ENCODE results near the gene IGSF21.

IGSF21 gene

GRCh38 chr1:18284805-18285537, 177.4 kb downstream of the IGSF21 start:
- FAIRE-seq, result no peak
- TF ChIP-seq POLR2A (IDR thresholded peaks at IDR 0.05; ENCODE audit: low read depth, low read length), result no peak
- TF ChIP-seq SPI1 (IDR thresholded peaks at IDR 0.05; ENCODE audit: low read depth, low read length), result no peak
- TF ChIP-seq TAF1 (IDR thresholded peaks at IDR 0.05; ENCODE audit: low read depth, low read length), result no peak
- no peak for TF ChIP-seq PAX5 (IDR thresholded peaks at IDR 0.05; ENCODE audit: insufficient read depth, low read length, severe bottlenecking)
- TF ChIP-seq POU2F2 (IDR thresholded peaks at IDR 0.05; ENCODE audit: low read depth, low read length), result no peak
- no peak for TF ChIP-seq POLR2AphosphoS5 (IDR thresholded peaks at IDR 0.05; ENCODE audit: low read depth, low read length)

GRCh38 chr1:18285538-18285924, 177.9 kb downstream of the IGSF21 start:
- no peak for TF ChIP-seq POLR2AphosphoS5 (IDR thresholded peaks at IDR 0.05; ENCODE audit: low read depth, low read length)
- TF ChIP-seq POU2F2 (IDR thresholded peaks at IDR 0.05; ENCODE audit: low read depth, low read length), result no peak
- no peak for TF ChIP-seq POLR2A (IDR thresholded peaks at IDR 0.05; ENCODE audit: low read depth, low read length)
- no peak for TF ChIP-seq TAF1 (IDR thresholded peaks at IDR 0.05; ENCODE audit: low read depth, low read length)
- TF ChIP-seq SPI1 (IDR thresholded peaks at IDR 0.05; ENCODE audit: low read depth, low read length), result no peak
- no peak for TF ChIP-seq PAX5 (IDR thresholded peaks at IDR 0.05; ENCODE audit: insufficient read depth, low read length, severe bottlenecking)
- DNase-seq (ENCODE audit: insufficient read length, low spot score) (no peak), FAIRE-seq (no peak)

More at GRCh38 chr1:18284805-18285537, 177.4 kb downstream of the IGSF21 start:
- no peak for DNase-seq (ENCODE audit: insufficient read length, low spot score)

- DNase-seq (ENCODE audit: insufficient read length, low spot score), result no peak
- FAIRE-seq, result no peak
- TF ChIP-seq POU2F2 (IDR thresholded peaks at IDR 0.05; ENCODE audit: low read depth, low read length), result no peak
- no peak for TF ChIP-seq POLR2AphosphoS5 (IDR thresholded peaks at IDR 0.05; ENCODE audit: low read depth, low read length)
- TF ChIP-seq POLR2A (IDR thresholded peaks at IDR 0.05; ENCODE audit: low read depth, low read length), result no peak
- no peak for TF ChIP-seq PAX5 (IDR thresholded peaks at IDR 0.05; ENCODE audit: insufficient read depth, low read length, severe bottlenecking)
- TF ChIP-seq TAF1 (IDR thresholded peaks at IDR 0.05; ENCODE audit: low read depth, low read length), result no peak
- no peak for TF ChIP-seq SPI1 (IDR thresholded peaks at IDR 0.05; ENCODE audit: low read depth, low read length)
Measured at GRCh38 chr1:18288722-18289121, 181.1 kb downstream of the IGSF21 start.

- TF ChIP-seq POLR2A (IDR thresholded peaks at IDR 0.05; ENCODE audit: low read depth, low read length) (no peak), PAX5 (IDR thresholded peaks at IDR 0.05; ENCODE audit: insufficient read depth, low read length, severe bottlenecking) (no peak), SPI1 (IDR thresholded peaks at IDR 0.05; ENCODE audit: low read depth, low read length) (no peak), POU2F2 (IDR thresholded peaks at IDR 0.05; ENCODE audit: low read depth, low read length) (no peak), POLR2AphosphoS5 (IDR thresholded peaks at IDR 0.05; ENCODE audit: low read depth, low read length) (no peak), TAF1 (IDR thresholded peaks at IDR 0.05; ENCODE audit: low read depth, low read length) (no peak)
- DNase-seq (ENCODE audit: insufficient read length, low spot score) (no peak), FAIRE-seq (no peak)
Measured at GRCh38 chr1:18289597-18289996, 182.0 kb downstream of the IGSF21 start.

- DNase-seq (ENCODE audit: insufficient read length, low spot score) (no peak), FAIRE-seq (no peak)
- TF ChIP-seq POLR2AphosphoS5 (IDR thresholded peaks at IDR 0.05; ENCODE audit: low read depth, low read length), result no peak
- TF ChIP-seq TAF1 (IDR thresholded peaks at IDR 0.05; ENCODE audit: low read depth, low read length), result no peak
- no peak for TF ChIP-seq POLR2A (IDR thresholded peaks at IDR 0.05; ENCODE audit: low read depth, low read length)
- TF ChIP-seq PAX5 (IDR thresholded peaks at IDR 0.05; ENCODE audit: insufficient read depth, low read length, severe bottlenecking), result no peak
- no peak for TF ChIP-seq POU2F2 (IDR thresholded peaks at IDR 0.05; ENCODE audit: low read depth, low read length)
- no peak for TF ChIP-seq SPI1 (IDR thresholded peaks at IDR 0.05; ENCODE audit: low read depth, low read length)
Measured at GRCh38 chr1:18290740-18291412, 183.3 kb downstream of the IGSF21 start.

- FAIRE-seq, result no peak
- no peak for TF ChIP-seq SPI1 (IDR thresholded peaks at IDR 0.05; ENCODE audit: low read depth, low read length)
- TF ChIP-seq TAF1 (IDR thresholded peaks at IDR 0.05; ENCODE audit: low read depth, low read length), result no peak
- no peak for TF ChIP-seq PAX5 (IDR thresholded peaks at IDR 0.05; ENCODE audit: insufficient read depth, low read length, severe bottlenecking)
- TF ChIP-seq POLR2AphosphoS5 (IDR thresholded peaks at IDR 0.05; ENCODE audit: low read depth, low read length), result no peak
- no peak for DNase-seq (ENCODE audit: insufficient read length, low spot score)
Measured at GRCh38 chr1:18292531-18292930, 184.9 kb downstream of the IGSF21 start.

GRCh38 chr1:18293291-18293690, 185.7 kb downstream of the IGSF21 start:
- TF ChIP-seq PAX5 (IDR thresholded peaks at IDR 0.05; ENCODE audit: insufficient read depth, low read length, severe bottlenecking), result no peak
- TF ChIP-seq POLR2A (IDR thresholded peaks at IDR 0.05; ENCODE audit: low read depth, low read length), result no peak
- no peak for TF ChIP-seq TAF1 (IDR thresholded peaks at IDR 0.05; ENCODE audit: low read depth, low read length)
- no peak for TF ChIP-seq POU2F2 (IDR thresholded peaks at IDR 0.05; ENCODE audit: low read depth, low read length)
- no peak for TF ChIP-seq POLR2AphosphoS5 (IDR thresholded peaks at IDR 0.05; ENCODE audit: low read depth, low read length)
- no peak for TF ChIP-seq SPI1 (IDR thresholded peaks at IDR 0.05; ENCODE audit: low read depth, low read length)
- FAIRE-seq (no peak), DNase-seq (ENCODE audit: insufficient read length, low spot score) (no peak)

GRCh38 chr1:18294437-18295176, 187.0 kb downstream of the IGSF21 start:
- TF ChIP-seq TAF1 (IDR thresholded peaks at IDR 0.05; ENCODE audit: low read depth, low read length) (no peak), POLR2A (IDR thresholded peaks at IDR 0.05; ENCODE audit: low read depth, low read length) (no peak), POU2F2 (IDR thresholded peaks at IDR 0.05; ENCODE audit: low read depth, low read length) (no peak), PAX5 (IDR thresholded peaks at IDR 0.05; ENCODE audit: insufficient read depth, low read length, severe bottlenecking) (no peak), POLR2AphosphoS5 (IDR thresholded peaks at IDR 0.05; ENCODE audit: low read depth, low read length) (no peak), SPI1 (IDR thresholded peaks at IDR 0.05; ENCODE audit: low read depth, low read length) (no peak)
- DNase-seq (ENCODE audit: insufficient read length, low spot score) (no peak), FAIRE-seq (no peak)

All from GM12891 (cell line).